Panc1 (cell line): ENCODE measurements around the gene DCAF17.

ENCODE experiments used
- POLR2AphosphoS5 ChIP-seq: IDR thresholded peaks from 2 replicates; pipeline ENCODE4 v1.6.1; 2012; ENCODE audit warnings: mild to moderate bottlenecking, low read depth, low read length, moderate library complexity
- TF ChIP-seq, protein P1 (sequence below): fragments of 450-650 bp; IDR thresholded peaks from 2 replicates; pipeline ENCODE4 v1.5.1; 2017; ENCODE audit warnings: mild to moderate bottlenecking
- TF ChIP-seq, protein P2 (sequence below), 2 experiments: IDR thresholded peaks; 2 replicates each; pipeline ENCODE4 v1.6.1; 2011 to 2012; ENCODE audit warnings: low read depth in 2 of 2, control low read depth in 1 of 2, low read length in 1 of 2, mild to moderate bottlenecking in 1 of 2, moderate library complexity in 1 of 2; ENCODE audit not compliant: insufficient read depth in 1 of 2

DNA sequence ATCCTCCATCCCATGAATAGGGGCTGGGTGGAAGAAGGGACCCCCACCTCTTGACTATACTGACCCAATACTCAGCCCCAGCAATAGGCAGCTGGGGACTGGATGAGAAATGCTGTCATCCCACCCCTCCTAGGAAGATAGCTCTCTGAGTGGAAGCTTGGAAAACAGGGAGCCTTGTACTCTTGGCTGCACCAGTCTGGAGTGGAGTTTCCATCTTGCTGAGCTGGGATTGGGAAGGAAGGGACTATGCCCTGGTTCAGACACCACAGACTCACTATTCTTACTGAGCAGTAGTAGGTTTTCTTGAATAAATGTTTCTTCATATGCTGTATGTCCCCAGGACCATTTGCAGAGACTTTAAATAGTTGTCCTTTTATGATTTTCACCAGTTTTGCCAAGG lies 7.4 kb downstream of the DCAF17 start:
- TF ChIP-seq, protein P1, sequence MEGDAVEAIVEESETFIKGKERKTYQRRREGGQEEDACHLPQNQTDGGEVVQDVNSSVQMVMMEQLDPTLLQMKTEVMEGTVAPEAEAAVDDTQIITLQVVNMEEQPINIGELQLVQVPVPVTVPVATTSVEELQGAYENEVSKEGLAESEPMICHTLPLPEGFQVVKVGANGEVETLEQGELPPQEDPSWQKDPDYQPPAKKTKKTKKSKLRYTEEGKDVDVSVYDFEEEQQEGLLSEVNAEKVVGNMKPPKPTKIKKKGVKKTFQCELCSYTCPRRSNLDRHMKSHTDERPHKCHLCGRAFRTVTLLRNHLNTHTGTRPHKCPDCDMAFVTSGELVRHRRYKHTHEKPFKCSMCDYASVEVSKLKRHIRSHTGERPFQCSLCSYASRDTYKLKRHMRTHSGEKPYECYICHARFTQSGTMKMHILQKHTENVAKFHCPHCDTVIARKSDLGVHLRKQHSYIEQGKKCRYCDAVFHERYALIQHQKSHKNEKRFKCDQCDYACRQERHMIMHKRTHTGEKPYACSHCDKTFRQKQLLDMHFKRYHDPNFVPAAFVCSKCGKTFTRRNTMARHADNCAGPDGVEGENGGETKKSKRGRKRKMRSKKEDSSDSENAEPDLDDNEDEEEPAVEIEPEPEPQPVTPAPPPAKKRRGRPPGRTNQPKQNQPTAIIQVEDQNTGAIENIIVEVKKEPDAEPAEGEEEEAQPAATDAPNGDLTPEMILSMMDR, result no peak
- TF ChIP-seq POLR2AphosphoS5, result no peak
- TF ChIP-seq, protein P2, sequence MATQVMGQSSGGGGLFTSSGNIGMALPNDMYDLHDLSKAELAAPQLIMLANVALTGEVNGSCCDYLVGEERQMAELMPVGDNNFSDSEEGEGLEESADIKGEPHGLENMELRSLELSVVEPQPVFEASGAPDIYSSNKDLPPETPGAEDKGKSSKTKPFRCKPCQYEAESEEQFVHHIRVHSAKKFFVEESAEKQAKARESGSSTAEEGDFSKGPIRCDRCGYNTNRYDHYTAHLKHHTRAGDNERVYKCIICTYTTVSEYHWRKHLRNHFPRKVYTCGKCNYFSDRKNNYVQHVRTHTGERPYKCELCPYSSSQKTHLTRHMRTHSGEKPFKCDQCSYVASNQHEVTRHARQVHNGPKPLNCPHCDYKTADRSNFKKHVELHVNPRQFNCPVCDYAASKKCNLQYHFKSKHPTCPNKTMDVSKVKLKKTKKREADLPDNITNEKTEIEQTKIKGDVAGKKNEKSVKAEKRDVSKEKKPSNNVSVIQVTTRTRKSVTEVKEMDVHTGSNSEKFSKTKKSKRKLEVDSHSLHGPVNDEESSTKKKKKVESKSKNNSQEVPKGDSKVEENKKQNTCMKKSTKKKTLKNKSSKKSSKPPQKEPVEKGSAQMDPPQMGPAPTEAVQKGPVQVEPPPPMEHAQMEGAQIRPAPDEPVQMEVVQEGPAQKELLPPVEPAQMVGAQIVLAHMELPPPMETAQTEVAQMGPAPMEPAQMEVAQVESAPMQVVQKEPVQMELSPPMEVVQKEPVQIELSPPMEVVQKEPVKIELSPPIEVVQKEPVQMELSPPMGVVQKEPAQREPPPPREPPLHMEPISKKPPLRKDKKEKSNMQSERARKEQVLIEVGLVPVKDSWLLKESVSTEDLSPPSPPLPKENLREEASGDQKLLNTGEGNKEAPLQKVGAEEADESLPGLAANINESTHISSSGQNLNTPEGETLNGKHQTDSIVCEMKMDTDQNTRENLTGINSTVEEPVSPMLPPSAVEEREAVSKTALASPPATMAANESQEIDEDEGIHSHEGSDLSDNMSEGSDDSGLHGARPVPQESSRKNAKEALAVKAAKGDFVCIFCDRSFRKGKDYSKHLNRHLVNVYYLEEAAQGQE (IDR thresholded peaks at IDR 0.05; ENCODE audit: insufficient read depth in 1 of 2, low read depth in 2 of 2, low read length in 1 of 2), result no peak
